GM21447 (cell line): ENCODE measurements around the gene TUFM.
"Not testable (repeated sequence)": the region's sequence is repeated elsewhere in the genome, so short reads cannot be mapped to it uniquely, and the experiment has no call there.

Source experiments
- ATAC-seq: cut with Tn5 transposase; IDR thresholded peaks from one replicate; pipeline ENCODE4 v1.9.1; 2021; ENCODE audit not compliant: unreplicated experiment

TUFM gene

GRCh38 chr16:28807445-28808120, 38.6 kb downstream of the TUFM start:
- ATAC-seq: not testable (repeated sequence)

DNA sequence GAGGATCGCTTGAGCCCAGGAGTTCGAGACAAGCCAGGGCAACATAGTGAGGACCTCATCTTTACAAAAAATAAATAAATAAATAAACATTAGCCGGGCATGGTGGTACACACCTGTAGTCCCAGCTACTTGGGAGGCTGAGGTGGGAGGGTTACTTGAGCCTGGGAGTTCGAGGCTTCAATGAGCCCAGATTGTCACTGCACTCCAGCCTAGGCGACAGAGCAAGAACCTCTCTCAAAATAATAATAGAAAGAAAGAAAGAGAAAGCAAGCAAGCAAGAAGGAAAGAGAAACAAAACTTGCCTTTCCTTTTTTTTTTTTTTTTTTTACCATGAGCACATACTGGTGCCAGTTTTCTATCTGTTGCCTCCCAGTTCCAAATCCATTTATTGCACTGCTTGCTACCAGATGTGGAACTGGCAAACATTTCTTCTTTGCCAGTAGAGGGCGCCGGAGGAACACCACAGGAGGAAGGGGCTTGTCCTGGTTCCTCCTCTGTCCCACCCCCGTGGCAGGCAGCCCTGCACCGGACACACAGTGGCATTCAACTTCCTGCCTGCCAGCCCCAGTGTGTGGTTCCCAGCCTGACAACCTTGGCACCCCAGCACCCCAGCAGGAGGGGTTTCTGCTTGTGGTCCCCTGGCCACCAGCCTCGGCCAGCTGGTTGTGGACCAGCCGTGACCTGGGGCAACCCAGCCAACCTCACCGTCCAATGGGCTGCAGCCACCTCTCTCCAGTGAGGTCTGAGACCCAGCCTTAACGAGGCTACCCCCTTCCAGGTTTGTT, 43.7 kb downstream of the TUFM start:
- ATAC-seq: peak; percentile 70
